Neural progenitor cell (in vitro differentiated cells): ENCODE results near the gene PRRX2. TPM values are rescaled to one million over a fixed set of nuclear protein-coding genes. Genes with fewer than 3 reads are reported as not detected.

ENCODE experiments used
- DNase-seq: peaks from one replicate; pipeline ENCODE4 v3.0.0-alpha.2; 2016; ENCODE audit warnings: low spot score
- H2AFZ ChIP-seq: fragments of 200-600 bp; sonication (generic); replicated peaks from 2 replicates; pipeline ENCODE4 v1.6.1; 2016; ENCODE audit warnings: antibody characterized with exemption
- H3F3A ChIP-seq: fragments of 200-600 bp; sonication (generic); 2 replicates; pipeline ENCODE4 v1.6.1; 2016; ENCODE audit warnings: antibody characterized with exemption, low read depth
- H3K27ac ChIP-seq: fragments of 200-600 bp; sonication (generic); 2 replicates; pipeline ENCODE4 v1.5.1; 2016; ENCODE audit warnings: mild to moderate bottlenecking
- H3K27me3 ChIP-seq: fragments of 200-600 bp; sonication (generic); 2 replicates; pipeline ENCODE4 v1.6.1; 2016; ENCODE audit warnings: mild to moderate bottlenecking, moderate library complexity
- H3K36me3 ChIP-seq: fragments of 200-600 bp; sonication (generic); 2 replicates; pipeline ENCODE4 v1.5.1; 2016
- H3K4me1 ChIP-seq: fragments of 200-600 bp; sonication (generic); 2 replicates; pipeline ENCODE4 v1.6.1; 2016; ENCODE audit warnings: mixed run types
- H3K4me2 ChIP-seq: fragments of 200-600 bp; sonication (generic); 2 replicates; pipeline ENCODE4 v1.6.1; 2016
- H3K4me3 ChIP-seq: fragments of 200-600 bp; sonication (generic); 2 replicates; pipeline ENCODE4 v1.5.1; 2016
- H3K79me2 ChIP-seq: fragments of 200-600 bp; sonication (generic); 2 replicates; pipeline ENCODE4 v1.6.1; 2016; ENCODE audit warnings: low read depth
- H3K9ac ChIP-seq: fragments of 200-600 bp; sonication (generic); 2 replicates; pipeline ENCODE4 v1.6.1; 2016
- H3K9me3 ChIP-seq: fragments of 200-600 bp; sonication (generic); 2 replicates; pipeline ENCODE4 v1.5.1; 2016; ENCODE audit warnings: low read depth
- H4K20me1 ChIP-seq: fragments of 200-600 bp; sonication (generic); 2 replicates; pipeline ENCODE4 v1.6.1; 2016; ENCODE audit warnings: low read depth
- H3K27ac Mint-ChIP-seq: 3 replicates; pipeline ENCODE4 v1.8.0; 2021; ENCODE audit warnings: mixed read lengths
- H3K27me3 Mint-ChIP-seq: 2 replicates; pipeline ENCODE4 v1.8.0; 2022; ENCODE audit warnings: low read depth, mild to moderate bottlenecking, inconsistent platforms, moderate library complexity, mixed read lengths; ENCODE audit not compliant: insufficient read depth
- H3K36me3 Mint-ChIP-seq: 3 replicates; pipeline ENCODE4 v1.8.0; 2021; ENCODE audit warnings: mixed read lengths
- H3K4me1 Mint-ChIP-seq: 3 replicates; pipeline ENCODE4 v1.8.0; 2021; ENCODE audit warnings: mixed read lengths
- H3K4me3 Mint-ChIP-seq: 3 replicates; pipeline ENCODE4 v1.8.0; 2021; ENCODE audit warnings: mild to moderate bottlenecking, moderate library complexity, mixed read lengths
- H3K9me3 Mint-ChIP-seq: 3 replicates; pipeline ENCODE4 v1.8.0; 2020; ENCODE audit warnings: mixed read lengths
- CTCF ChIP-seq: fragments of 200-600 bp; sonication (generic); IDR thresholded peaks from 2 replicates; pipeline ENCODE4 v1.5.1; 2017; ENCODE audit warnings: antibody characterized with exemption, mild to moderate bottlenecking
- EZH2 ChIP-seq: fragments of 200-600 bp; sonication (generic); IDR thresholded peaks from 2 replicates; pipeline ENCODE4 v1.6.1; 2017; ENCODE audit warnings: antibody characterized with exemption, mild to moderate bottlenecking, moderate library complexity
- EZH2phosphoT487 ChIP-seq: fragments of 200-600 bp; sonication (generic); IDR thresholded peaks from 2 replicates; pipeline ENCODE4 v1.6.1; 2017; ENCODE audit warnings: antibody characterized with exemption
- total RNA-seq: library from RNA; depleted of rRNA; stranded (reverse); fragments of >200 nt; gene quantifications from 2 replicates; pipeline ENCODE4 v1.2.3, GENCODE V29; 2015; ENCODE audit warnings: low replicate concordance

PRRX2 gene
- total RNA-seq, 1 donor from 2014 or later: 1.5 TPM

GRCh38 chr9:129716091-129716490 is 50.6 kb downstream of the PRRX2 start:
- no peak for TF ChIP-seq CTCF
- TF ChIP-seq EZH2: no peak
- TF ChIP-seq EZH2phosphoT487: no peak
- Mint-ChIP-seq H3K27ac (no peak overlapping the region), H3K4me3 (no peak overlapping the region), H3K36me3 (no peaks in the 10 kb centered on the region), H3K4me1 (peaks cover 15% of the 10 kb centered on the region), H3K9me3 (no peaks in the 10 kb centered on the region), H3K27me3 (peaks cover 2% of the 10 kb centered on the region)
- peaks cover 20% of the 10 kb centered on the region for H3F3A ChIP-seq
- peaks cover 22% of the 10 kb centered on the region for H3K4me1 ChIP-seq
- no peaks in the 10 kb centered on the region for H3K9me3 ChIP-seq
- no peak overlapping the region for H2AFZ ChIP-seq
- H3K9ac ChIP-seq: no peak overlapping the region
- no peak overlapping the region for H3K4me3 ChIP-seq
- H3K27ac ChIP-seq: no peak overlapping the region
- H3K79me2 ChIP-seq: no peaks in the 10 kb centered on the region
- DNase-seq: no peak
- no peak overlapping the region for H3K4me2 ChIP-seq
- H3K36me3 ChIP-seq: no peaks in the 10 kb centered on the region
- H3K27me3 ChIP-seq: no peaks in the 10 kb centered on the region
- H4K20me1 ChIP-seq: no peaks in the 10 kb centered on the region

GRCh38 chr9:129717991-129718390 is 52.5 kb downstream of the PRRX2 start:
- Histone ChIP-seq H3K79me2 (no peaks in the 10 kb centered on the region), H2AFZ (no peak overlapping the region), H3F3A (peaks cover 5% of the 10 kb centered on the region), H4K20me1 (no peaks in the 10 kb centered on the region), H3K27me3 (no peaks in the 10 kb centered on the region), H3K36me3 (no peaks in the 10 kb centered on the region), H3K4me2 (no peak overlapping the region), H3K9ac (no peak overlapping the region), H3K4me3 (no peak overlapping the region), H3K4me1 (peaks cover 7% of the 10 kb centered on the region), H3K9me3 (no peaks in the 10 kb centered on the region), H3K27ac (no peak overlapping the region)
- peaks cover 2% of the 10 kb centered on the region for H3K4me1 Mint-ChIP-seq
- TF ChIP-seq EZH2phosphoT487 (no peak), EZH2 (no peak), CTCF (no peak)
- H3K4me3 Mint-ChIP-seq: no peak overlapping the region
- H3K9me3 Mint-ChIP-seq: no peaks in the 10 kb centered on the region
- DNase-seq: no peak
- no peak overlapping the region for H3K27ac Mint-ChIP-seq
- peaks cover 2% of the 10 kb centered on the region for H3K27me3 Mint-ChIP-seq
- H3K36me3 Mint-ChIP-seq: no peaks in the 10 kb centered on the region

- no peaks in the 10 kb centered on the region for H3K36me3 ChIP-seq
- DNase-seq: no peak
- no peaks in the 10 kb centered on the region for H3K27me3 ChIP-seq
- Mint-ChIP-seq H3K4me3 (peak overlapping the region; percentile 60), H3K9me3 (no peaks in the 10 kb centered on the region), H3K27ac (peak overlapping the region; percentile 66), H3K36me3 (no peaks in the 10 kb centered on the region), H3K4me1 (no peaks in the 10 kb centered on the region), H3K27me3 (peaks cover 2% of the 10 kb centered on the region)
- no peak overlapping the region for H3K27ac ChIP-seq
- no peak overlapping the region for H3K4me2 ChIP-seq
- TF ChIP-seq EZH2phosphoT487 (no peak), CTCF (no peak), EZH2 (no peak)
- H3F3A ChIP-seq: no peaks in the 10 kb centered on the region
- no peaks in the 10 kb centered on the region for H3K79me2 ChIP-seq
- H3K9me3 ChIP-seq: no peaks in the 10 kb centered on the region
- peaks cover under 1% of the 10 kb centered on the region for H3K4me1 ChIP-seq
- H4K20me1 ChIP-seq: no peaks in the 10 kb centered on the region
- H3K4me3 ChIP-seq: no peak overlapping the region
- no peak overlapping the region for H3K9ac ChIP-seq
- no peak overlapping the region for H2AFZ ChIP-seq
Measured at GRCh38 chr9:129718647-129719046, 53.2 kb downstream of the PRRX2 start.
